HCT116 (cell line): ENCODE results near the gene TIMM44.

Experiments
- CTCF ChIP-seq, 3 experiments: fragments of 200-600 bp in 1 of 3; sonication (generic) in 1 of 3; IDR thresholded peaks in 2 of 3; conservative IDR thresholded peaks in 1 of 3; 2 replicates each; pipeline ENCODE4 v1.5.1; 2012 to 2017; ENCODE audit warnings: low read depth in 2 of 3, low read length in 2 of 3, antibody characterized with exemption in 1 of 3, borderline replicate concordance in 1 of 3, control low read depth in 1 of 3, mild to moderate bottlenecking in 1 of 3, mixed read lengths in 1 of 3, mixed run types in 1 of 3, moderate library complexity in 1 of 3; ENCODE audit not compliant: insufficient read depth in 1 of 3
- FOSL1 ChIP-seq: IDR thresholded peaks from 2 replicates; pipeline ENCODE4 v1.6.1; 2012; ENCODE audit warnings: low read depth
- POLR2A ChIP-seq: IDR thresholded peaks from 2 replicates; pipeline ENCODE4 v1.7.0; 2011; ENCODE audit warnings: borderline replicate concordance; ENCODE audit not compliant: insufficient read depth, insufficient read length; ENCODE audit errors: extremely low read depth
- RAD21 ChIP-seq: IDR thresholded peaks from 2 replicates; pipeline ENCODE4 v1.6.1; 2012; ENCODE audit warnings: low read depth, mild to moderate bottlenecking
- TF ChIP-seq, protein P1 (sequence below): IDR thresholded peaks from 2 replicates; pipeline ENCODE4 v1.6.1; 2012

GRCh38 chr19:7914598-7915045, 28.8 kb downstream of the TIMM44 start, which contains the start of gene TGFBR3L:
- TF ChIP-seq RAD21 (no peak), FOSL1 (no peak), POLR2A (no peak), CTCF (IDR thresholded peaks at IDR 0.05 in 2 of 3, conservative IDR thresholded peaks at IDR 0.05 in 1 of 3; ENCODE audit: borderline replicate concordance in 1 of 3, insufficient read depth in 1 of 3, low read depth in 2 of 3, low read length in 2 of 3) (no peak)
- TF ChIP-seq, protein P1, sequence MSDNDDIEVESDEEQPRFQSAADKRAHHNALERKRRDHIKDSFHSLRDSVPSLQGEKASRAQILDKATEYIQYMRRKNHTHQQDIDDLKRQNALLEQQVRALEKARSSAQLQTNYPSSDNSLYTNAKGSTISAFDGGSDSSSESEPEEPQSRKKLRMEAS = no peak
